Measurements from ENCODE around the gene ESR2. TPM values are rescaled to one million over a fixed set of nuclear protein-coding genes. Genes with fewer than 3 reads are reported as not detected.
"Not testable (repeated sequence)": the region's sequence is repeated elsewhere in the genome, so short reads cannot be mapped to it uniquely, and the experiment has no call there.

ESR2 gene
- polyA plus RNA-seq, 3 donors from 2014 or later: 0.12 to 0.32 TPM; not detected in 1

- peak overlapping the region in 1 of 6 donors; percentile 59 for H3K27ac Mint-ChIP-seq
- H3K9me3 Mint-ChIP-seq: no peaks in the 10 kb centered on the region
- H3K4me1 Mint-ChIP-seq: peaks cover 4 to 19% of the 10 kb centered on the region in 2 donors
- no peak overlapping the region for H3K4me3 Mint-ChIP-seq
- peaks cover 0 to 6% (median 4%) of the 10 kb centered on the region in 3 donors for H3K27me3 Mint-ChIP-seq (ENCODE audit: low read depth in 3 of 3)
- DNase-seq: no peak
- H3K36me3 Mint-ChIP-seq: peaks cover 12 to 30% (median 20%) of the 10 kb centered on the region in 3 donors
These were observed 233.5 kb downstream of the ESR2 start for GRCh38 chr14:64060648-64061096.

DNA sequence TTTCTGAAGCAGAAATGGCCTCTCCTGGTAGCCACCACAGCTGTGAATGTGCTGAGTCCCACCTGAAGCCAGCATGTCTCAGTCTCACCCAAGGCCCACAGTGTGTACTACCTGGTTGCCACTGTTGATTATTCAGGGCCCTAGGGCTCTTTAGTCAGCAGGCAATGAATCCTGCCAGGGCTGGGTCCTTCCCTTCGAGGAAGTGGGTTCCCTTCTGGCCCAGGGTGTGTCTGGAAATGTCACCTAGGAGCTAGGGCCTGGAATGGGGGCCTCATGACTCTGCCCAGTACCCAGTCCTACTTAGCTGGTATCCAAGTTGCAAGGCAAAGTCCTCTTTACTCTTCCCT, 234.0 kb downstream of the ESR2 start:
- H3K4me1 Mint-ChIP-seq: peaks cover 4 to 19% of the 10 kb centered on the region in 2 donors
- H3K9me3 Mint-ChIP-seq: no peaks in the 10 kb centered on the region
- H3K27me3 Mint-ChIP-seq (ENCODE audit: low read depth in 3 of 3): peaks cover 0 to 6% (median 4%) of the 10 kb centered on the region in 3 donors
- H3K27ac Mint-ChIP-seq: peak overlapping the region in 1 of 6 donors; percentile 46
- H3K4me3 Mint-ChIP-seq: no peak overlapping the region
- no peak for DNase-seq
- peaks cover 12 to 25% (median 16%) of the 10 kb centered on the region in 3 donors for H3K36me3 Mint-ChIP-seq

- no peak for DNase-seq
- Mint-ChIP-seq H3K27ac (peak overlapping the region in 3 of 6 donors; percentile 19 to 63 (median 46)), H3K36me3 (peaks cover 15 to 24% (median 16%) of the 10 kb centered on the region in 3 donors), H3K4me1 (peaks cover 4 to 19% of the 10 kb centered on the region in 2 donors), H3K4me3 (no peak overlapping the region), H3K9me3 (no peaks in the 10 kb centered on the region), H3K27me3 (ENCODE audit: low read depth in 3 of 3) (peaks cover 0 to 6% (median 4%) of the 10 kb centered on the region in 3 donors)
These were observed 234.5 kb downstream of the ESR2 start for GRCh38 chr14:64059454-64060198.

GRCh38 chr14:64053694-64054669, 240.2 kb downstream of the ESR2 start:
- Mint-ChIP-seq H3K4me3 (no peak overlapping the region), H3K4me1 (peaks cover 0 to 5% of the 10 kb centered on the region in 2 donors), H3K27me3 (ENCODE audit: low read depth in 3 of 3) (peaks cover 2 to 6% (median 2%) of the 10 kb centered on the region in 3 donors), H3K27ac (peak overlapping the region in 3 of 6 donors; percentile 2 to 51 (median 45)), H3K9me3 (no peaks in the 10 kb centered on the region), H3K36me3 (peaks cover 20 to 36% (median 33%) of the 10 kb centered on the region in 3 donors)
- DNase-seq: no peak

GRCh38 chr14:64049616-64050381, 244.4 kb downstream of the ESR2 start:
- Mint-ChIP-seq H3K27ac (peak overlapping the region in 3 of 6 donors; percentile 22 to 32 (median 24)), H3K36me3 (peaks cover 17 to 47% (median 33%) of the 10 kb centered on the region in 3 donors), H3K4me3 (no peak overlapping the region), H3K9me3 (no peaks in the 10 kb centered on the region), H3K27me3 (ENCODE audit: low read depth in 3 of 3) (peaks cover 0 to 6% (median 0%) of the 10 kb centered on the region in 3 donors), H3K4me1 (peaks cover 0 to under 1% of the 10 kb centered on the region in 2 donors)
- no peak for DNase-seq

- no peak overlapping the region for H3K4me3 Mint-ChIP-seq
- H3K36me3 Mint-ChIP-seq: peaks cover 38 to 52% (median 44%) of the 10 kb centered on the region in 3 donors
- peaks cover 0 to 11% (median 2%) of the 10 kb centered on the region in 6 donors for H3K9me3 Mint-ChIP-seq
- H3K27me3 Mint-ChIP-seq (ENCODE audit: low read depth in 3 of 3): peaks cover 0 to 2% (median 0%) of the 10 kb centered on the region in 3 donors
- peaks cover 11 to 34% of the 10 kb centered on the region in 2 donors for H3K4me1 Mint-ChIP-seq
- peak overlapping the region in 3 of 6 donors; percentile 33 to 53 (median 48) for H3K27ac Mint-ChIP-seq
- no peak for DNase-seq
These were observed 249.1 kb downstream of the ESR2 start for GRCh38 chr14:64045091-64045490.

DNA sequence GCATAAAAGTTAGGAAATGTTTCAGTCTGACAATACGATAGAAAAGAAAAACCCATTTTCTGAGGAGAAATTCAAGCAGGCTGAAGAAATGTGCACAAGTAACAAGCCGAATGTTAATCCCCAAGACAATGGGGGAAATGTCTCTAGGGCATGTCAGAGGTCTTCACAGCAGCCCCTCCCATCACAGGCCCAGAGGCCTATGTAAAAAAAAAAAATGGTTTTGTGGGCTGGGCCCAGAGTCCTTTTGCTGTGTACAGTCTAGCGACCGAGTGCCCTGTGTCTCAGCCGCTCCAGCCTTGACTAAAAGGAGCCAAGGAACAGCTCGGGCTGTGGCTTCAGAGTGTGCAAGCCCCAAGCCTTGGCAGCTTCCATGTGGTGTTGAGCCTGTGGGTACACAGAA, 250.9 kb downstream of the ESR2 start:
- Mint-ChIP-seq H3K36me3 (peaks cover 36 to 60% (median 41%) of the 10 kb centered on the region in 3 donors), H3K27ac (peak overlapping the region in 1 of 6 donors; percentile 7), H3K4me1 (peaks cover 14 to 49% of the 10 kb centered on the region in 2 donors), H3K9me3 (peaks cover 0 to 11% (median 2%) of the 10 kb centered on the region in 6 donors)
- H3K4me3 Mint-ChIP-seq; DNase-seq; H3K27me3 Mint-ChIP-seq (ENCODE audit: low read depth in 3 of 3): not testable (repeated sequence)

DNA sequence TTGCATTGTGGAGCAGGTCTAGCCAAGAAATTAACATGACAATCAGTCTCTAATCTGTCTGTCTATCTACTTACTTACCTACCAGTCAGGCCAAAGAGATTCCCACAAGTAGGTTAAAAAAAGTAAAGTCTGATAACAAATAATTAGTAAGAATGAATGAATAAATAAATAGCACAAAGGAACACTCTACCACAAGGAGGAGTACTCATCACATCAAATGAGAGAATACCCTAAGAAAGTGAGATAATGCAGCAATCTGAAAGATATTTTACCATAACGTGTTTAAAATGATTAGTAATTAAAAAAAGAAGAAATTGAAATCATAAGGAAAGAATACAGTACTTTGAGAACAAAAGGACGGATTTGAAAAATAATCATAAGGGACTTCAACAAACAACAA, 254.1 kb downstream of the ESR2 start:
- Mint-ChIP-seq H3K36me3 (peaks cover 41 to 53% (median 42%) of the 10 kb centered on the region in 3 donors), H3K9me3 (peaks cover 0 to 11% (median 2%) of the 10 kb centered on the region in 6 donors), H3K27me3 (ENCODE audit: low read depth in 3 of 3) (peaks cover 0 to 6% (median 5%) of the 10 kb centered on the region in 3 donors), H3K4me3 (no peak overlapping the region), H3K27ac (peak overlapping the region in 3 of 6 donors; percentile 3 to 23 (median 18)), H3K4me1 (peaks cover 14 to 49% of the 10 kb centered on the region in 2 donors)
- no peak for DNase-seq

DNA sequence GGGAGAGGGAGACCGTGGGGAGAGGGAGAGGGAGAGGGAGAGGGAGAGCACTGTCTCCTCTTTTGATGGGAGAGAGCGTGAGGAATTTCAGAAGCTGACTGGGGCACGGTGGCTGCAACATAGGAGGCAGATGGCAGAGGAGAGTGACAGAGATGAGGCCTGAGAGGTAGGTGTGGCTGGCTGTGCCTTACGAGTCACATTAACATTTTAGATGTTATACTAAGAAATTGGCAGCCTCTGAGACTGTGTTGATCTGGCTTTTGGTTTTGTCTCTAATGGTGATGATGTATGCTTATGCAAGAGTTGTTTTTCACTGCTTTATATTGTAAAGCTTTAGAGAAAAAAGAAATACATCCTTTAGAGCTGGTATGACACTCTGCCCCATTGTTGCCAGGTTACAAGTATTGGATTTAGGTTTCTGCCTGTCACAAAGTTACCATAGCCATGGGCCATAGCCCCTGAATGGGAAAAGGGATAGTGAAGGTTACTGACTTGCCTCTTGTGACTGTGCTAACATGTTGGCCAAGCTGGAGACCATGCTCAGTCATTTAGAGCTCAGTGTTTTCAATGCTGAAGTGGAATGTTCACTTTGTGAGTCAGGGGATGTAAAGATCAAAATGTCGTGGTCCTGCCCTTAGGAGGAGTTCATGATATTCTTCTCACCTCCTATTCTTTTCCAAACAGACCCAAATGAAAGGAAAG, 255.2 kb downstream of the ESR2 start:
- DNase-seq: no peak
- Mint-ChIP-seq H3K9me3 (peaks cover 0 to 11% (median 2%) of the 10 kb centered on the region in 6 donors), H3K36me3 (peaks cover 35 to 46% (median 35%) of the 10 kb centered on the region in 3 donors), H3K4me1 (peaks cover 13 to 44% of the 10 kb centered on the region in 2 donors), H3K4me3 (no peak overlapping the region), H3K27me3 (ENCODE audit: low read depth in 3 of 3) (peaks cover 0 to 6% (median 5%) of the 10 kb centered on the region in 3 donors), H3K27ac (peak overlapping the region in 2 of 6 donors; percentile 70 to 75)

DNA sequence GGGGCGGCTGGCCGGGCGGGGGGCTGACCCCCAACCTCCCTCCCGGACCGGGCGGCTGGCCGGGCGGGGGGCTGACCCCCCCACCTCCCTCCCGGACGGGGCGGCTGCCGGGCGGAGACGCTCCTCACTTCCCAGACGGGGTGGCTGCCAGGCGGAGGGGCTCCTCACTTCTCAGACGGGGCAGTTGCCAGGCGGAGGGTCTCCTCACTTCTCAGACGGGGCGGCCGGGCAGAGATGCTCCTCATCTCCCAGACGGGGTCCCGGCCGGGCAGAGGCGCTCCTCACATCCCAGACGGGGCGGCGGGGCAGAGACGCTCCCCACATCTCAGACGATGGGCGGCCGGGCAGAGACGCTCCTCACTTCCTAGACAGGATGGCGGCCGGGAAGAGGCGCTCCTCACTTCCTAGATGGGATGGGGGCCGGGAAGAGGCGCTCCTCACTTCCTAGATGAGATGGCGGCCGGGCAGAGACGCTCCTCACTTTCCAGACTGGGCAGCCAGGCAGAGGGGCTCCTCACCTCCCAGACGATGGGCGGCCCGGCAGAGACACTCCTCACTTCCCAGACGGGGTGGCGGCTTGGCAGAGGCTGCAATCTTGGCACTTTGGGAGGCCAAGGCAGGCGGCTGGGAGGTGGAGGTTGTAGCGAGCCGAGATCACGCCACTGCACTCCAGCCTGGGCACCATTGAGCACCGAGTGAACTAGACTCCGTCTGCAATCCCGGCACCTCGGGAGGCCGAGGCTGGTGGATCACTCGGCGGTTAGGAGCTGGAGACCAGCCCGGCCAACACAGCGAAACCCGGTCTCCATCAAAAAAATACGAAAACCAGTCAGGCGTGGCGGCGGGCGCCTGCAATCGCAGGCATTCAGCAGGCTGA, 256.1 kb downstream of the ESR2 start:
- peaks cover 32 to 42% (median 32%) of the 10 kb centered on the region in 3 donors for H3K36me3 Mint-ChIP-seq
- H3K27me3 Mint-ChIP-seq (ENCODE audit: low read depth in 3 of 3); H3K27ac Mint-ChIP-seq; H3K4me3 Mint-ChIP-seq; DNase-seq: not testable (repeated sequence)
- peaks cover 0 to 10% (median 1%) of the 10 kb centered on the region in 6 donors for H3K9me3 Mint-ChIP-seq
- H3K4me1 Mint-ChIP-seq: peaks cover 12 to 42% of the 10 kb centered on the region in 2 donors

DNA sequence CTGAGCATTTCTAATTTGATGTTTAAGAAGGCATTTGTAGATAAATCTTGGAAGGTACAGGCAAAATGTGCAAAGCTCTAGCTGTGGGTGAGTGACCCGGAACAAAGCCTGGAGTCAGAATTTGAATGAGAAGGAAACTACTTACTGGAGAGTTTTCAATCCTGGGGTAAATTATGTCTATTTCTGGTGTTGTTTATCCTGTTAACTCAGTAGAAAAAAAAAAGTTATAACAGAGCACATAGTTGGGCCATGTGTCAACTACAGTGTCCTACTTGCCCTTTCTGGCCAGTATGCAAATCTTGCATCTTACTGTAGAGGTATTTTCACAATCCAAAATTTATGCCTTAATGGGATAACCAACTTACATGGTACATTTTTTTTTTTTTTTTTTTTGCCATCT, 259.0 kb downstream of the ESR2 start:
- no peaks in the 10 kb centered on the region for H3K9me3 Mint-ChIP-seq
- H3K27ac Mint-ChIP-seq: no peak overlapping the region
- H3K4me3 Mint-ChIP-seq: no peak overlapping the region
- H3K36me3 Mint-ChIP-seq: peaks cover 12 to 34% (median 26%) of the 10 kb centered on the region in 3 donors
- H3K27me3 Mint-ChIP-seq (ENCODE audit: low read depth in 3 of 3): peaks cover 4 to 12% (median 5%) of the 10 kb centered on the region in 3 donors
- H3K4me1 Mint-ChIP-seq: peaks cover 4 to 15% of the 10 kb centered on the region in 2 donors
- no peak for DNase-seq

Data from immature natural killer cell (primary cell).